Measurements from ENCODE around the gene RGS3. TPM values are rescaled to one million over a fixed set of nuclear protein-coding genes. Genes with fewer than 3 reads are reported as not detected.

The RGS3 gene
- polyA plus RNA-seq, 3 donors, result 41.4 to 49.8 (median 45.1) TPM

DNA sequence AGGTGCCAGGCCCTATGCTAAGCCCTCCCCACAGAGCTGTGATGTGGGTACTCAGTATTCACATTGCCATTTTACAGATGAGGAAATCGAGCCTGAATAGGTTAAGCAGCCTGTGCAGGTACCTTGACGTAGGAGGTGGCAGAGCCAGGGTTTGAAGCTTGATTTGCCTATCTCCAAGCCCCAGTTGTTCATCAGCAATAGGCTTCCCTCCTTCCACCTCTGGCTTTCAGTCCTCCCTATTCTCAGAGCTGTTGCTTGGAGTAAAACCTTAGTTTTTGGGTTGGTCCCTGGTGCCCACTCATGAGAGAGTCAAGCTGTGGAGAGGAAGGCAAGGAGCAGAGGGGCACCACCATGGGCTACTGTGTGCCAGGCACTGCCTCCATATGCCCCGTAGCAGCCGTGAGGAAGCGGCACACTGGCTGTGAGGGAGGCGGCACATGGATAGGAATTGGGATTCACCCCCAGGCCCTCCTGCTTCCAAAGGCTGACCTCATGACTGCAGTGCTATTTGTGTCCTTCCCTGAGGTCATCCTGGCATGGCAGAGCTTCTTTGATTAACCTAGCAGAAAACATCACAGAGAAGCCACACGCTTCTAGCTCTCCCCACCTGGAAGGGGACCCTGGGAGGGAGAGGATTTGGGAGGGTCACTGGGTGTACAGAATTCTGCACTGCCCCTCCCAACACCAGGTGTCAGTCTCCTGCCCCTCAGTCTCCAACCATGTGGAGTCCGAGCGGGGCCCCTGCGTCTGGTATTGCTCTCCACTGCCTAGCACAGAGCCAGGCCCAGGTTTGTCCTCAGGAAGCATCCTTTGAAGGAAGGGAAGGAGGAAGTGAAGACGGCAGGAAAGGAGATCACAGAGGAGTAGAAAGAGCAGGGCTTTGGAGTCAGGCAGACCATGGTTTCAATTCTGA, 109.8 kb downstream of the RGS3 start:
- DNase-seq (ENCODE audit: extremely low read depth in 1 of 11, low read depth in 9 of 11, low spot score in 4 of 11), result no peak

DNA sequence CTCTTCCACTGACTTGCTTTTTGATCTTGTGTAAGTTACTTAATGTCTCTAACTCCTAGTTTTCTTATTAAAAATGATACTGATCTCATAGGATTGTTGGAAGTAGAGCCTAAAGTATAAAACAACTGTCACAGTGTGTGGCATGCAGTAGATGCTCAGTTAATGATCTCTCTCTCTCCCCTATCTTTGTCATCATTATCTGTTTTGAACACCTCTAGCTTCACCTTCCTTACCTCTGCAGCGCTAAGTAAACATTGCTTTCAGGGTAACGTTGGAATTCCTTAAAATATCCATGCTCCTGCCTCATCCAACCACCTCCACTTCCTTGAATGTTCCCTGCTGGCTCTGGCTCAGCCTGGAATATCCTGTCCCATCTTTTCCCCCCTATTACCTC, 110.4 kb downstream of the RGS3 start:
- no peak for DNase-seq (ENCODE audit: extremely low read depth in 1 of 11, low read depth in 9 of 11, low spot score in 4 of 11)

DNA sequence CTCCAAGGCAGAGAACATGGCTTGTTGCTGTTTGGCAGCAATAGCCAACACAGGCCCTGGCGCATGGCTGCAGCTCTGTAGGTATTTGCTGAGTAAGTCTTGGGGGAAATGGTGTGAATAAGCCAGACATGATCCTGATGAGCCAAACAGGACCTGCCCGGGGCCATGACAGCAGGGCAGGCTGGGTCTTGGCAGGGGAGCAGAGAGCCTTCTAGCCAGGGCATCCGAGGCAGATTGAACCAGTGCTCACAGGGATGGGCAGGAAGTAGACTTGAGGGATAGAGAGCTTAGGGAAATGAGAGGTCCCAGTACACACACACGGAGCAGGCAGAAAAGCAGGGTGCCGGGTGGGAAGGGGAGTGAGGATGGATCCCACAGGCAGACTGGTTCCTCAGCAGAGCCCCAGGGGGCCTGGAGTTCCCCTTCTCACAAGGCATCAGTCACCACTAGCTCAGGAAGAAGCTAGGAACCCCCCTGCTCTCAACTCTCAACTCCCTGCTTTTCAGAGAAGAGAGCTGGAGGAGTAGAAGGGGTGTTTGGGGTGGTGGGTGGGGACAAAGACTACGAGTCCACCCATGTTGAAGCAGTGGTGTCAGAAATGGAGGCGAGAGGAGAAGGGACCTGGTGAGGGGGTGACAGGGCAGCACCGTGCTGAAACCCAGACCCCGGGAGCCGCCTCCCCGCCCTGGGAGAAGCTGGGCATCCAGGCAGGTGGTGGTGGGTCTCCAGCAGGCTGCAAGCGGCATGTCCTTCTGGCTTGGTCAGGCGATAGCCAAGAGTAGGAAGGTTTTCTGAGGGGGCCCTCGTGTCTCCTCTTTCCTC, 111.1 kb downstream of the RGS3 start:
- DNase-seq (ENCODE audit: extremely low read depth in 1 of 11, low read depth in 9 of 11, low spot score in 4 of 11), result no peak

DNA sequence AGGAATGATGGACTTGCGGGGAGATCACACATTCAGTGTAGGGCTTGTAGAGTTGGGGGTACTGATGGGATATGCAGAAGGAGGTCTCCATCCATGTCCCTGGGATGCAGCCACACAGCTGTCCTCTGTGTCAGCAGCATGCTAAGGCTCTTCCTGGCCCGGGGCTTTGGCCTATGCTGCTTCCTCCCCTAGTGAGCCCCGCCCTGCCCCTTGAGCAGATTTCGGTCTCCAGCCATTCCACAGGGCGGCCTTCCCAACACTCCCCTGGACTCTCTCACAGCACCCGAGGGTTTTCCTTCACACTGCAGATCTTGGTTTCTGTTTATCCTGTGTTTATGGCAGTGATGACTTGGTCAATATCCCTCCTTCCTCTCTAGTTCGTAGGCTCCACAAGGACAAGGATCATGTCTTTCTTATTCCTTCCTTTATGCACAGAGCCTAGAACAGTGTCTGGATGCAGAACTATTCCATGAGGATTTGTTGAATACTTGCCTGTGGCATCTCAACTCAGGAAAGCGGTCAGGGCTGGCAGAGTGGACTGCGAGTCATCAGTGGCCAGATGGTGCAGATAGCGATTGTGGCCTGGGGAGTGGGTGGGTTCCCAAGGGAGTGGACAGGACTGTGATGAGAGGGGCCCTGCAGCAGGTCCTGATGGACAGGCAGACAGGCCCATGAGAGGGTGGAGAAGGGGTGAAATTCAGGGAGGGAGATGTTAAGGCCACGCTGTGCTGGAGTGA, 114.2 kb downstream of the RGS3 start:
- DNase-seq (ENCODE audit: extremely low read depth in 1 of 11, low read depth in 9 of 11, low spot score in 4 of 11), result no peak

DNA sequence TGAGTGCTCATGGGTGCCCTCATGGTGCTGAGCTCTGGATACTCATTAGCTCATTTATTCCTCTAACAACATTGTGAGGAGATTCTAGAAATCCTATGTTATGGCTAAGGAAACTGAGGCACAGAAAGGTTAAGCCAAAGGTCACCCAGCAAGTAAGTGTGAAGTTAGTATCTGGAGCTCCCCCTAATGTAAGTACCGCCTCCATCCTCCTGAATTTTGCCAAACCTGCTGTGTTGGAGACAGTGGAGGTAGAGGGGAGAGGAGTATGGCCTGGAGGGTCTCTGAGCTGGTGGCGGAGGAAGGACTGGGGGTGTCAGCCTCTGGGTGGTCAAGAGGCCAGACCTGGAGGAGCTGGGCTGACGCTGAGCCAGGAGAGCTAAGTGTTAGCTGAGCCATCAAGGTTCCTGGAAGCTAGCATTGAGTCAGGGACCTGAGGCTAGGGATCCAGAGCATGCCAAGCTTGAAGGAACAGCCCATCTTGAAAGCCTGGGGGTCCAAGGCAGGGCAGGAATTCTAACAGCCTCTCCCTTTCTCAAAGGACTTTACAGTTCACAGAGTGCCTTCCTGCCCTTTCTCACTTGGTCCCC, 114.8 kb downstream of the RGS3 start:
- no peak for DNase-seq (ENCODE audit: extremely low read depth in 1 of 11, low read depth in 9 of 11, low spot score in 4 of 11)

DNA sequence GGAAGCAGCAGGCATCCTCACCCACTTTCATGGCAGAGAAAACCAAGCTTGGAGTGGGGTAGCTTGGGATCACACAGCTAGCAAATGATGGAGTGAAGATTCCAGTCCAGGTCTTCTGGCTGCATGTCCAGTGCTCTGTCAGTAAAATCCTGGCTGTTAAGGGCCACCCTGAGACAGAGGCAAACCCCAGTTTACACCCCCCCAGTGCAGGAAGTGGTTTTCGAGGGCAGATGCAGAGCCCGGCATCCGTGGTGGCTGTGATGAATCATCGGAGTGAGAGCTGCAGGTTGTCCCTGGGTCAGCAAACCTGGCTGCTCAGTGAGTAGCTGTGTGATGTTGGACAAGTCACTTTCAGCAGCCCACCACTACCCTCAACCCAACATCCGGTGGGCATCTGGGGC, 115.4 kb downstream of the RGS3 start:
- no peak for DNase-seq (ENCODE audit: extremely low read depth in 1 of 11, low read depth in 9 of 11, low spot score in 4 of 11)

DNA sequence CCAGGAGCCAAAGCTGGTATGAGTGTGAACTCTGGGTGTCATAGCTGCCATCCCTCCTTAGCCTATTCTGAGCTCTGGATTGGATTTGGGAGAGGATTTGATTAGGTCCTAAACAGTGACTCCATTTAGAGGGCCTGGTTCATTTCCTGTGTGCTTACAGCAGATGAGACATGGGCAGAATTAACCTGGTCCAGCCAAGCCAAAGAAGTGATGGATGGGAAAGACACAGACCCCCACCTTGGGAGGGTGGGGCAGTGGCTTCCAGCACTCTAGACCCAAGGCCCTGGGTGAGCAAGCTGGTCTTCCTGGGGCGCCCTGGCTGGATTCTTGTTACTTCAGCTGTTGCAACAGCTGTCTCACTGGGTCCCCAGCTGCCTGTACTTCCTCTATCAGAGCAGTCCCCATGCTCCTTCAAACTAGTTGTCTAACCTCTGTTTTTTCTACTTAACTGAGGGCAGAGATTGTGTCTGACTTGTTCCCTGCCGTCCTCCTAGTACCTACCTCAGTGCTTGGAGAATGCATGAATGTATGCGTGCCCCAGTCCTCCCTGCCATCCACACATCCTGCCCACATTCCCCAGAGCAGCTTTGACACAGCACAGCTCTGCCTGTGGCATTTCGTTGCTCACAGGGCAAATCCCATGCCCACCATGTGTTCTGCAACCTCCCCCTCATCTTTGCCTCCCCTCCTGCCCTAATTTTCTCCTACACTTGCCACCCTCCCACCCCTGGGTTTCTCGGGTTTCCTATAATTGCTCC, 115.9 kb downstream of the RGS3 start:
- no peak for DNase-seq (ENCODE audit: extremely low read depth in 1 of 11, low read depth in 9 of 11, low spot score in 4 of 11)

DNA sequence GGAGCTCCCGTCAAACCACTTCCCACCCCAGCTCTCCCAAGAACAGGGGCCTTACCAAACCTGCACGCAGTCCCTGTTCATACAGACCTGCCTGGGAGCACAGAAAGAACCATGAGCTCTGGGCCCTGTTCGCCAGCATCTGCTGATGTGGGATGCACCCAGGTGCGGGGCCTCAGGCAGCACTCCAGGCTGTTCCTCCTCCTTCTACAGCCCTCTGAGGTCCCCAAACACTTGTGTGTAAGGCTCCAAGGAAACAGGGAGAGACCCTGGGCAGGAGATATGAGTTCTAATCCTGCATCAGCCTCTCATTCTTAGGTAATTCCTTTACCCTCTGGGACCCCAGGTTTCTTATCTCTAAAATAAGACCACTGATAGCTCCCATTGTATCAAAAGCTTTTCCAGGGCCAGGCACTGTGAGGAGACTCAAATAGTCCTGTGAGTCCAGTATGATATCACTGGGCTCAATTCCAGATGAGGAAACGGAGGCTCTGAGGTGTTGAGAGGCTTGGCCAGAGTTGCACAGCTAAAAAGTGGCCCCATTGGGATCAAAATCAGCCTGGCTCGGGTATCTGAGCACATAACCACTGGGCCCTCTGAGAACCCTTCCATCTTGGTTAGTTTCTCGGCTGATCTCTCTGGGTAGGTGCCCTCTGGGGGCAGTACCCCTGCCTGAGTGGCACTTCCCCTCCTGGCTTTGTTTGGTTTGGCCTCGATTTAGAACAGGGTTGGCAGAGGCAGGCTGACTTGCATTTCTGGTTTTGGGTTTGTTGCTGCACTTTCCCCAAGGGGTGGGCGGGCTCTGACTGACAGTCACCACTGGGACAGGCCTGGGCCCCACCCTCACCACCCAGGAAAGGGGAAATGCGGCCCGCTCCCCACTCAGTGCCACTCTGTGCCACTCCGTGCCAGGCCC, 116.8 kb downstream of the RGS3 start:
- DNase-seq (ENCODE audit: extremely low read depth in 1 of 11, low read depth in 9 of 11, low spot score in 4 of 11), result no peak

DNA sequence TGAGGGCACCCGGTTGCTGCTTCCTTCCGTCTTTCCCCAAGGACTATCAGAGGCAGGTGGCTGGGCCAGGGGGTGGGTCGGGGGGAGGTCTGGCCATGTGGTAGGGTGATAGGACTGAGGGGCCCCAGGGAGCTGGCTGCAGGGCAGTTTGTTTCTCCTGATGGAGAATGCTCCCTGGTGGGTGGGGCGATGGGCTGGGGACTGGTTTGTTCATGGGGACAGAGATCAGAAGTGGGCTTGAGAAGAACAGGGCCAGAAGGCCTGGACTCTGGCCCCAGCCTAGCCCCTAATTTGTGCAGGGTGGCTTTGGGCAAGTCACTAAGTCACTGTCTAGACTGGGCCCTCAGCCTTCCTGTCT, 117.4 kb downstream of the RGS3 start:
- no peak for DNase-seq (ENCODE audit: extremely low read depth in 1 of 11, low read depth in 9 of 11, low spot score in 4 of 11)

DNA sequence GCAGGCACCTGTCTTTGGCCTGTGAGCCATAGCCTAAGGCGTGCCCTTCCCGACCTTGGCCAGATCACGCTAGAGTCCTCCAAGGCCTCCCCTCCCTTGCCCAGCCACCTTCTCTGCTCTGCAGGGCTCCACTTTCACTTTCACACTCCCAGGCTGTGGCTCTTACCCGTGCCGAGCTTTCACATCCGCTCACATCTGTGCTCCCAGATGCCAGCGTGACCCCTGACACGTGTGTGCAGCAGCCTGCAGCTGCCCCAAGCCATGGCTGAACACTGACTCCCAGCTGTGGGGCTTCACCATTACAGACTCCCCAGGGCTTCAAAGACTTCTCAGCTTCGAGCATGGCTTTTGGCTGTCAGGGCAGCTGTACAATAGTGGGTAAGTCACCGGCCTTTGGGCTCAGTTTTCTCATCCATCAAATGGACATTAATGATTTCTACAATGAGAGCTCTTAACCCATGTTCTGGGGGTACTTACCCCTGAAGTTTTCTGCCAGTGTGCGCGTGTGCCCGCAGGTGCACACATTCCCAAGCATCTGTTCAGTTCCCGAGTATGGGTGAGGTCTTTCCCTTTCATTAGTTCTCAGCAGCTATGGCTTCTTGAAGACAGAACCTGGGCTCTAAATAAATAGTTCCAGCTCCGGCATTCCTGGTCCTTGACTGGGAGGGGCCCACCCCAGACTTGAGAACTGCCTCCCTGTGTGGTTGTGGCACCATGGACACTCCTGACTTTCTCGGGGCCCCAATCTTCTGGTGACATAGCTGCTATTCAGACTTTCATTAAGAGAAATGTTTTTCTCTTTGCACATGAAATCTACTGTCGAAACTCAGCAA, 118.6 kb downstream of the RGS3 start:
- no peak for DNase-seq (ENCODE audit: extremely low read depth in 1 of 11, low read depth in 9 of 11, low spot score in 4 of 11)

DNA sequence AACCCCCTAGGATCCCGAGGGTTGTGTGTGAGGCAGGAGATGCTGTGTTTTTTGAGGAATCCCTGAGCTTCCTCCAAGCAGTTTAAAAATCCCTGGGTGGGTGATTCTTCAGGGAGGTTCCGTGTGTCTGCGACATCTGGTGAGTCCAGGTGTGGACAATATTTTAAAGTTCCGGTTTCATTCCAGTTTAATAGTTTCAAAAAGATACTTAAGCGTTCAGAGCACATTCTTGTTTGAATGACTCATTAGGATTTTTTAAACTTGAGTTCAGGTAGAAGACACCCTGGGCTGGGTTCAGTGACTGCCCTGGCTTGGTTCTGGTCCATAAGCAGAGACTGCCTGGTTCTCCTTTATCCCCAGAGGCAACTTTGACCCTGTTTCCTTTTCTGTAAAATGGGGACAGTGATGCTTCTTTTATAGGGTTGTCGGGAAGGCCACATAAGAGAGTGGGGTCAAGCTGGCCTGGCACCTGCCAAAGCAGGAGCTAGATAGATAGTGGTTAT, 119.2 kb downstream of the RGS3 start:
- no peak for DNase-seq (ENCODE audit: extremely low read depth in 1 of 11, low read depth in 9 of 11, low spot score in 4 of 11)

DNA sequence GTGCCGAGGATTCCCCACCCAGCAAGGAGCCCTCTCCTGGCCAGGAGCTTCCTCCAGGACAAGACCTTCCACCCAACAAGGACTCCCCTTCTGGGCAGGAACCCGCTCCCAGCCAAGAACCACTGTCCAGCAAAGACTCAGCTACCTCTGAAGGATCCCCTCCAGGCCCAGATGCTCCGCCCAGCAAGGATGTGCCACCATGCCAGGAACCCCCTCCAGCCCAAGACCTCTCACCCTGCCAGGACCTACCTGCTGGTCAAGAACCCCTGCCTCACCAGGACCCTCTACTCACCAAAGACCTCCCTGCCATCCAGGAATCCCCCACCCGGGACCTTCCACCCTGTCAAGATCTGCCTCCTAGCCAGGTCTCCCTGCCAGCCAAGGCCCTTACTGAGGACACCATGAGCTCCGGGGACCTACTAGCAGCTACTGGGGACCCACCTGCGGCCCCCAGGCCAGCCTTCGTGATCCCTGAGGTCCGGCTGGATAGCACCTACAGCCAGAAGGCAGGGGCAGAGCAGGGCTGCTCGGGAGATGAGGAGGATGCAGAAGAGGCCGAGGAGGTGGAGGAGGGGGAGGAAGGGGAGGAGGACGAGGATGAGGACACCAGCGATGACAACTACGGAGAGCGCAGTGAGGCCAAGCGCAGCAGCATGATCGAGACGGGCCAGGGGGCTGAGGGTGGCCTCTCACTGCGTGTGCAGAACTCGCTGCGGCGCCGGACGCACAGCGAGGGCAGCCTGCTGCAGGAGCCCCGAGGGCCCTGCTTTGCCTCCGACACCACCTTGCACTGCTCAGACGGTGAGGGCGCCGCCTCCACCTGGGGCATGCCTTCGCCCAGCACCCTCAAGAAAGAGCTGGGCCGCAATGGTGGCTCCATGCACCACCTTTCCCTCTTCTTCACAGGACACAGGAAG, 120.2 kb downstream of the RGS3 start:
- no peak for DNase-seq (ENCODE audit: extremely low read depth in 1 of 11, low read depth in 9 of 11, low spot score in 4 of 11)

DNA sequence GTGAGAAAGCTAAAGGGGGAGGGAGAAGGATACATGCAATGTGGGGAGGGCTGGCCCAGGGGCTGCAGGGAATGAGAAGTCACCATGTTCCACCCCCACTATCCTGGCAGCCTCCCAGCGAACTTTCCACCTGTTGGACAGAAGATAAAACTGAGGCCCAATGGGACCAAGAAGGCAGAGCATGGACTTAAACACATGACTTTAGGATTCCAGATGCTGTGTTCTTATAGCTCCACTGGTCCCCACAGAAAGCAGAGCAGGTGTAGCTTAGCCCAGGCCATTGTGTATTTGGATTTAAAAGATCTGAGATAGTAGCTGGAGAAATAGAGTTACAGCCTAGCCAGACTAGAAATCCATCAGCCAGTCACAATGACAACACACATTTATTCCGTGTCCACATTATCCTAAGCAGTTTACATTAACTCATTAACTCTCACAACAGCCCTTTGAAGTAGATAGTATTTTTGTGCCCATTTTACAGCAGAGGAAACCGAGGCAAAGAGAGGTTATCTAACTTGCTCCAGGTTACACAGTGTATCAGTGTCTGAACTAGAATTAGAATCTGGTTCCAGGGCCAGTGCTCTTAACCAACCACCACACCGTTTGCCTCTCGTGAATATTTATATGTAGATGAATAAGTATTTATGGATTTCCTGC, 121.0 kb downstream of the RGS3 start:
- no peak for DNase-seq (ENCODE audit: extremely low read depth in 1 of 11, low read depth in 9 of 11, low spot score in 4 of 11)

DNA sequence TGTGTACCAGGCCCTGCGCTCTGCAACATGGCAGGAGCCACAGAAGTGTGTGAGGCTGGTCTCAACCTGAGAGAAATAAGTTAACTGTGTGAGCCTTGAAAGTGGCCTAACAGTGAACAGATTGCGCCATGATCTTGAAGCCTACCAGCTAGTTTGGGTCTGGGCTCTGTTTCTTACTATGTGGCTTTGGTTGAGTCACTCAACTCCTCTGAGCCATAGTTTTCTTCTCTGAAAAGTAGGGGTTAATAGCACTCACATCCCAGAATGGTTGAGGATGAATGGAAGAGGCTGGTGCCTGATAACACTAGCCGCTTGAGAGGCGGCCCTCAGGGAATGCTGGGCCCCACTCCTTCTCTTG, 121.5 kb downstream of the RGS3 start:
- DNase-seq (ENCODE audit: extremely low read depth in 1 of 11, low read depth in 9 of 11, low spot score in 4 of 11), result no peak

DNA sequence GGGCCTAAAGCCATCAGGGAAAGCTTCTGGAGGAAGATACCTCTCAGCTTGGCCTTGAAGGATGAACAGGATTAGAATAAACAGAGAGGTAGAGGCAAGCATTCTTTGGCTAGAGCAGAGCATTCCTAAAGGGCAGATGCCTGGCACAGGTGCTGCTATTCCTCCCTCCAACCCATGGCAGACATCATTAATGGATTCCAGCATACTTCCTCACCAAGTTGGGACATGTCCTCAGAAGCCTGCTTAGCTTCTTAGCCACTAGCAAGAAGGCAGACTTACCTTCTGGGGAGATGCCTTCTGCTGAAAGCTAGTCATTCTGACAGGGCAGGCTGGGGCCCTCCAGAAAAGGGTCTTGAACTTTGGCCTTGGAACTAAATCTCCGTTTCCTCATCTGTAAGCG, 122.0 kb downstream of the RGS3 start:
- no peak for DNase-seq (ENCODE audit: extremely low read depth in 1 of 11, low read depth in 9 of 11, low spot score in 4 of 11)
